GM23338 (cell line): ENCODE data around the gene P2RY8. TPM values are rescaled to one million over a fixed set of nuclear protein-coding genes. Genes with fewer than 3 reads are reported as not detected.

Source experiments
- ATAC-seq: fragments of 200-7000 bp; cut with Tn5 transposase; 3 replicates; pipeline ENCODE4 v1.9.1; 2020
- DNase-seq: peaks from one replicate; pipeline ENCODE4 v3.0.0-alpha.2; 2015; ENCODE audit warnings: low spot score
- H2AFZ ChIP-seq: fragments of 200-600 bp; sonication (generic); 2 replicates; pipeline ENCODE4 v1.8.0; 2016; ENCODE audit warnings: antibody characterized with exemption, mild to moderate bottlenecking, moderate library complexity
- H3F3A ChIP-seq: fragments of 200-600 bp; sonication (generic); replicated peaks from 2 replicates; pipeline ENCODE4 v1.8.0; 2017; ENCODE audit warnings: antibody characterized with exemption, mixed run types, low read depth
- H3K27ac ChIP-seq: fragments of 200-600 bp; sonication (generic); 2 replicates; pipeline ENCODE4 v1.6.1; 2016; ENCODE audit warnings: low read depth
- H3K27me3 ChIP-seq: fragments of 200-600 bp; sonication (generic); 2 replicates; pipeline ENCODE4 v1.8.0; 2016; ENCODE audit warnings: mild to moderate bottlenecking, mixed run types, moderate library complexity; ENCODE audit not compliant: insufficient read depth
- H3K36me3 ChIP-seq: fragments of 200-600 bp; sonication (generic); 2 replicates; pipeline ENCODE4 v1.8.0; 2016; ENCODE audit warnings: mild to moderate bottlenecking; ENCODE audit not compliant: insufficient read depth
- H3K4me1 ChIP-seq: fragments of 200-600 bp; sonication (generic); 2 replicates; pipeline ENCODE4 v1.8.0; 2016; ENCODE audit warnings: mild to moderate bottlenecking, moderate library complexity; ENCODE audit not compliant: insufficient read depth
- H3K4me2 ChIP-seq: fragments of 200-600 bp; sonication (generic); 2 replicates; pipeline ENCODE4 v1.7.1; 2017; ENCODE audit warnings: mixed run types
- H3K4me3 ChIP-seq: fragments of 200-600 bp; sonication (generic); 2 replicates; pipeline ENCODE4 v1.6.1; 2016; ENCODE audit warnings: mixed run types
- H3K79me2 ChIP-seq: fragments of 200-600 bp; sonication (generic); replicated peaks from 2 replicates; pipeline ENCODE4 v1.8.0; 2017; ENCODE audit warnings: mild to moderate bottlenecking; ENCODE audit not compliant: insufficient read depth
- H3K9me2 ChIP-seq: fragments of 200-600 bp; sonication (generic); 2 replicates; pipeline ENCODE4 v1.8.0; 2017; ENCODE audit not compliant: insufficient read depth
- H4K20me1 ChIP-seq: fragments of 200-600 bp; sonication (generic); replicated peaks from 2 replicates; pipeline ENCODE4 v1.8.0; 2017; ENCODE audit warnings: mild to moderate bottlenecking; ENCODE audit not compliant: insufficient read depth
- H3K27ac Mint-ChIP-seq: 2 replicates; pipeline ENCODE4 v1.8.0; 2020; ENCODE audit warnings: inconsistent platforms, mild to moderate bottlenecking, moderate library complexity, mixed read lengths
- H3K27me3 Mint-ChIP-seq: 3 replicates; pipeline ENCODE4 v1.8.0; 2022; ENCODE audit warnings: low read depth, mild to moderate bottlenecking, moderate library complexity, mixed read lengths, inconsistent platforms; ENCODE audit not compliant: insufficient read depth, poor library complexity
- H3K36me3 Mint-ChIP-seq: 3 replicates; pipeline ENCODE4 v1.8.0; 2021; ENCODE audit warnings: low read depth, mild to moderate bottlenecking, inconsistent platforms, moderate library complexity, mixed read lengths
- H3K4me1 Mint-ChIP-seq: 3 replicates; pipeline ENCODE4 v1.8.0; 2020; ENCODE audit warnings: mild to moderate bottlenecking, inconsistent platforms, mixed read lengths
- H3K4me3 Mint-ChIP-seq: 3 replicates; pipeline ENCODE4 v1.8.0; 2021; ENCODE audit warnings: moderate library complexity, mild to moderate bottlenecking, inconsistent platforms, mixed read lengths
- H3K9me3 Mint-ChIP-seq: 3 replicates; pipeline ENCODE4 v1.8.0; 2020; ENCODE audit warnings: moderate library complexity, mild to moderate bottlenecking, inconsistent platforms, mixed read lengths
- CREB1 ChIP-seq: fragments of 250-450 bp; sonication (Bioruptor Pico); IDR thresholded peaks from 2 replicates; pipeline ENCODE4 v1.5.0; 2020; ENCODE audit warnings: low read depth, mild to moderate bottlenecking, moderate library complexity
- EZH2 ChIP-seq: fragments of 200-600 bp; sonication (generic); IDR thresholded peaks from one replicate; pipeline ENCODE4 v1.8.0; 2017; ENCODE audit warnings: antibody characterized with exemption, mild to moderate bottlenecking, low read depth; ENCODE audit not compliant: unreplicated experiment
- POLR2AphosphoS5 ChIP-seq: IDR thresholded peaks from 2 replicates; pipeline ENCODE4 v1.6.1; 2016; ENCODE audit warnings: antibody characterized with exemption, low read depth
- ZNF114 ChIP-seq: fragments of 250-450 bp; sonication (Bioruptor Pico); IDR thresholded peaks from 2 replicates; pipeline ENCODE4 v1.5.0; 2020; ENCODE audit warnings: mild to moderate bottlenecking, moderate library complexity
- ZNF331 ChIP-seq: fragments of 250-450 bp; sonication (Bioruptor Pico); IDR thresholded peaks from 2 replicates; pipeline ENCODE4 v1.5.0; 2020; ENCODE audit warnings: low read depth, mild to moderate bottlenecking, moderate library complexity
- polyA plus RNA-seq: library from polyadenylated mRNA; unstranded; fragments of >200 nt; fragmentation: Nextera tagmentation; extraction: Ambion mirVana; gene quantifications from 2 replicates; pipeline ENCODE4 v1.2.1, GENCODE V29; 2016
- total RNA-seq: library from RNA; depleted of rRNA; stranded (reverse); fragments of >200 nt; shearing (Covaris generic); gene quantifications from 2 replicates; pipeline ENCODE4 v1.2.3, GENCODE V29; 2014
- TF ChIP-seq, protein P1 (sequence below): IDR thresholded peaks from one replicate; pipeline ENCODE4 v1.6.1; 2018; ENCODE audit warnings: antibody characterized with exemption; ENCODE audit not compliant: unreplicated experiment
- TF ChIP-seq, protein P2 (sequence below), 2 experiments: fragments of 200-600 bp in 1 of 2; sonication (generic) in 1 of 2; conservative IDR thresholded peaks; 2 replicates each; pipeline versions ENCODE4 v1.5.1 to v1.6.1; 2016 to 2017; ENCODE audit warnings: antibody characterized with exemption in 2 of 2, low read depth in 2 of 2, mild to moderate bottlenecking in 2 of 2, moderate library complexity in 1 of 2

Gene P2RY8
- total and polyA plus RNA-seq, 2 experiments from 2014 or later = 0.24 TPM; not detected in 1

DNA sequence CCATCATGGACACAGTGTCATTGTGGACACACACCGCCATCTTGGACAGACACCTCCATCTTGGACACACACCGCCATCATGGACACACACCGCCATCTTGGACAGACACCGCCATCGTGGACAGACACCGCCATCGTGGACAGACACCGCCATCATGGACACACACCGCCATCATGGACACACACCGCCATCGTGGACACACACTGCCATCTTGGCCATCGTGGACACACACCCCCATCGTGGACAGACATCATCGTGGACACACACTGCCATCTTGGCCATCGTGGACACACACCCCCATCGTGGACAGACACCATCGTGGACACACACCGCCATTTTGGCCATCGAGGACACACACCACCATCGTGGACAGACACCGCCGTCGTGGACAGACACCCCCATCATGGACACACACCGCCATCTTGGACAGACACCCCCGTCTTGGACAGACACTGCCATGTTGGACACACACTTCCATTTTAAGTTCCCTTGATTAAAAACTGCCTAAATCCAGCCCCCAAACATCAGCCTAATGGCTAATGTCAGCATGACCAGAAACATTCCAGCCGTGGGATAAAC is 93.4 kb downstream of the P2RY8 start:
- H3K79me2 ChIP-seq = peaks cover 75% of the 10 kb centered on the region
- DNase-seq = no peak
- peaks cover 17% of the 10 kb centered on the region for H4K20me1 ChIP-seq
- Mint-ChIP-seq H3K27ac (no peak overlapping the region), H3K9me3 (peaks cover 76% of the 10 kb centered on the region), H3K4me3 (no peak overlapping the region), H3K36me3 (peaks cover 85% of the 10 kb centered on the region), H3K27me3 (peaks cover 14% of the 10 kb centered on the region), H3K4me1 (no peaks in the 10 kb centered on the region)
- H3K27ac ChIP-seq = no peak overlapping the region
- TF ChIP-seq ZNF331 (CRISPR knock-in tag) = no peak
- H3K4me1 ChIP-seq = no peaks in the 10 kb centered on the region
- H3K36me3 ChIP-seq = peaks cover 8% of the 10 kb centered on the region; the same call in 1 of the 2 replicates
- H3K9me2 ChIP-seq = peaks cover 15% of the 10 kb centered on the region
- no peak overlapping the region for H2AFZ ChIP-seq
- no peak overlapping the region for H3K4me3 ChIP-seq
- no peaks in the 10 kb centered on the region for H3K27me3 ChIP-seq
- ATAC-seq = no peak
- H3F3A ChIP-seq = peaks cover 5% of the 10 kb centered on the region; the same call in 1 of the 2 replicates
- H3K4me2 ChIP-seq = no peak overlapping the region

DNA sequence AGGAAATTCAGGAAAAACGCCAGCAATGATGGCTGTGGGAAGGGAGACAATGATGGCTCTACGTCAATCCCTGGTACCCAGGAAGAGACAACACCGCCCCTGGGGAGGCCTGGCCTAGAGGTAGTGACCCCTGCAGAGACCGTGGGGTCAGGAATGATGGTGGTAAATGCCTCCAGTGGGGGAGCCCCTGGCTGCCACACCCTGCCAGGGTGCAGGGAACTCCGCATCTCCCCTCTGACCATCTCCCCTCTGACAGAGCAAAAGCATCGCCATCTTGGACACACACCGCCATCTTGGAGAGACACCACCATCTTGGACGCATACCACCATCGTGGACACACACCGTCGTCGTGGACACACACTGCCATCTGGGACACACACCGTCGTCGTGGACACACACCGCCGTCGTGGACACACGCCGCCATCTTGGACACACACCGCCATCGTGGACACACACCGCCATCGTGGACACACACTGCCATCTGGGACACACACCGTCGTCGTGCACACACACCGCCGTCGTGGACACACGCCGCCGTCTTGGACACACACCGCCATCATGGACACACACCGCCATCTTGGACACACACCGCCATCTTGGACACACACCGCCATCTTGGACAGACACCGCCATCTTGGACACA is 94.1 kb downstream of the P2RY8 start:
- Histone ChIP-seq H3K27me3 (no peaks in the 10 kb centered on the region), H3K4me1 (no peaks in the 10 kb centered on the region), H3F3A (no peaks in the 10 kb centered on the region), H2AFZ (no peak overlapping the region), H3K9me2 (peaks cover 11% of the 10 kb centered on the region; the same call in 1 of the 2 replicates), H3K36me3 (peaks cover 8% of the 10 kb centered on the region; the same call in 1 of the 2 replicates), H4K20me1 (peaks cover 17% of the 10 kb centered on the region), H3K79me2 (peaks cover 68% of the 10 kb centered on the region), H3K4me3 (no peak overlapping the region), H3K4me2 (no peak overlapping the region), H3K27ac (no peak overlapping the region)
- Mint-ChIP-seq H3K9me3 (peaks cover 72% of the 10 kb centered on the region), H3K27ac (no peak overlapping the region), H3K4me1 (no peaks in the 10 kb centered on the region), H3K36me3 (peaks cover 85% of the 10 kb centered on the region), H3K27me3 (peaks cover 9% of the 10 kb centered on the region), H3K4me3 (no peak overlapping the region)
- ATAC-seq (no peak), DNase-seq (no peak)
- no peak for TF ChIP-seq EZH2
- no peak for TF ChIP-seq ZNF114 (CRISPR knock-in tag)
- TF ChIP-seq POLR2AphosphoS5 = no peak
- TF ChIP-seq ZNF331 (CRISPR knock-in tag) = no peak

DNA sequence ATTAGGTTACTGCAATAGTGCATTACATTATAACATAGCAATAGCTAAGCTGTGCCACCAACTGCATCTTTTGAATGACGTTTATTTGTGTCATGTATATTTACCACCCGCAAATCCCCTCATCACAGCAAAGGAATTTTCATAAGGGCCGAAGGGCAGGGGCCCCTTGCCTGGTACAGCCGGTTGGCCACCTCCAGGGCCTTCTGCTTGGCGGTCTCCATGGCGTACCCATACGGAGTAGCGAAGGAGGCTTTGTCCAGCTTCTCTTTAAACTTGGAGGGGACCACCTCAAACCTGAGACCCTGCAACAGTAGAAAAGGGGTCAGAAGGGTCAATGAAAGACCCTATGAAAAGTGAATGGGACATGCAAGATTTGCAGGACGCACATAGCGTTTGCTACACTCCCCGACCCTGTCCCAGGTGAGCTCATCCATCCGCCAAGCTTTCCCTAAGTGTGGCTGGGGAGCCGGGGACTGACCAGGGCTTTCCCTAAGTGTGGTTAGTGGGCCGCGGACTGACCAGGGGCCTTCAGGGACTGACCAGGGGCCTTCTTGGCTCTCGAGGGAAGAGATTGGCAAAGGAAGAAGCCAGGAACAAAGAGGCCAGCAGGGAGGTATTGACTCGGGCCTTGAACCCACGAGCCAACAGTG is 94.8 kb downstream of the P2RY8 start:
- Mint-ChIP-seq H3K9me3 (peaks cover 72% of the 10 kb centered on the region), H3K27ac (no peak overlapping the region), H3K27me3 (peaks cover 2% of the 10 kb centered on the region), H3K4me1 (no peaks in the 10 kb centered on the region), H3K36me3 (peaks cover 85% of the 10 kb centered on the region), H3K4me3 (no peak overlapping the region)
- peaks cover 17% of the 10 kb centered on the region for H4K20me1 ChIP-seq
- ATAC-seq (no peak), DNase-seq (no peak)
- no peak overlapping the region for H3K4me2 ChIP-seq
- H3K9me2 ChIP-seq = peaks cover 4% of the 10 kb centered on the region; the same call in 1 of the 2 replicates
- no peak overlapping the region for H2AFZ ChIP-seq
- H3K79me2 ChIP-seq = peaks cover 61% of the 10 kb centered on the region
- no peak overlapping the region for H3K4me3 ChIP-seq
- TF ChIP-seq, protein P1, sequence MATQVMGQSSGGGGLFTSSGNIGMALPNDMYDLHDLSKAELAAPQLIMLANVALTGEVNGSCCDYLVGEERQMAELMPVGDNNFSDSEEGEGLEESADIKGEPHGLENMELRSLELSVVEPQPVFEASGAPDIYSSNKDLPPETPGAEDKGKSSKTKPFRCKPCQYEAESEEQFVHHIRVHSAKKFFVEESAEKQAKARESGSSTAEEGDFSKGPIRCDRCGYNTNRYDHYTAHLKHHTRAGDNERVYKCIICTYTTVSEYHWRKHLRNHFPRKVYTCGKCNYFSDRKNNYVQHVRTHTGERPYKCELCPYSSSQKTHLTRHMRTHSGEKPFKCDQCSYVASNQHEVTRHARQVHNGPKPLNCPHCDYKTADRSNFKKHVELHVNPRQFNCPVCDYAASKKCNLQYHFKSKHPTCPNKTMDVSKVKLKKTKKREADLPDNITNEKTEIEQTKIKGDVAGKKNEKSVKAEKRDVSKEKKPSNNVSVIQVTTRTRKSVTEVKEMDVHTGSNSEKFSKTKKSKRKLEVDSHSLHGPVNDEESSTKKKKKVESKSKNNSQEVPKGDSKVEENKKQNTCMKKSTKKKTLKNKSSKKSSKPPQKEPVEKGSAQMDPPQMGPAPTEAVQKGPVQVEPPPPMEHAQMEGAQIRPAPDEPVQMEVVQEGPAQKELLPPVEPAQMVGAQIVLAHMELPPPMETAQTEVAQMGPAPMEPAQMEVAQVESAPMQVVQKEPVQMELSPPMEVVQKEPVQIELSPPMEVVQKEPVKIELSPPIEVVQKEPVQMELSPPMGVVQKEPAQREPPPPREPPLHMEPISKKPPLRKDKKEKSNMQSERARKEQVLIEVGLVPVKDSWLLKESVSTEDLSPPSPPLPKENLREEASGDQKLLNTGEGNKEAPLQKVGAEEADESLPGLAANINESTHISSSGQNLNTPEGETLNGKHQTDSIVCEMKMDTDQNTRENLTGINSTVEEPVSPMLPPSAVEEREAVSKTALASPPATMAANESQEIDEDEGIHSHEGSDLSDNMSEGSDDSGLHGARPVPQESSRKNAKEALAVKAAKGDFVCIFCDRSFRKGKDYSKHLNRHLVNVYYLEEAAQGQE = no peak
- TF ChIP-seq CREB1 (CRISPR knock-in tag) = no peak
- TF ChIP-seq, protein P2, sequence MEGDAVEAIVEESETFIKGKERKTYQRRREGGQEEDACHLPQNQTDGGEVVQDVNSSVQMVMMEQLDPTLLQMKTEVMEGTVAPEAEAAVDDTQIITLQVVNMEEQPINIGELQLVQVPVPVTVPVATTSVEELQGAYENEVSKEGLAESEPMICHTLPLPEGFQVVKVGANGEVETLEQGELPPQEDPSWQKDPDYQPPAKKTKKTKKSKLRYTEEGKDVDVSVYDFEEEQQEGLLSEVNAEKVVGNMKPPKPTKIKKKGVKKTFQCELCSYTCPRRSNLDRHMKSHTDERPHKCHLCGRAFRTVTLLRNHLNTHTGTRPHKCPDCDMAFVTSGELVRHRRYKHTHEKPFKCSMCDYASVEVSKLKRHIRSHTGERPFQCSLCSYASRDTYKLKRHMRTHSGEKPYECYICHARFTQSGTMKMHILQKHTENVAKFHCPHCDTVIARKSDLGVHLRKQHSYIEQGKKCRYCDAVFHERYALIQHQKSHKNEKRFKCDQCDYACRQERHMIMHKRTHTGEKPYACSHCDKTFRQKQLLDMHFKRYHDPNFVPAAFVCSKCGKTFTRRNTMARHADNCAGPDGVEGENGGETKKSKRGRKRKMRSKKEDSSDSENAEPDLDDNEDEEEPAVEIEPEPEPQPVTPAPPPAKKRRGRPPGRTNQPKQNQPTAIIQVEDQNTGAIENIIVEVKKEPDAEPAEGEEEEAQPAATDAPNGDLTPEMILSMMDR (conservative IDR thresholded peaks at IDR 0.05; ENCODE audit: low read depth in 2 of 2) = no peak
- TF ChIP-seq ZNF114 (CRISPR knock-in tag) = no peak
- TF ChIP-seq EZH2 = no peak
- no peaks in the 10 kb centered on the region for H3K4me1 ChIP-seq
- H3F3A ChIP-seq = no peaks in the 10 kb centered on the region
- H3K36me3 ChIP-seq = peaks cover 8% of the 10 kb centered on the region; the same call in 1 of the 2 replicates
- no peak overlapping the region for H3K27ac ChIP-seq
- no peaks in the 10 kb centered on the region for H3K27me3 ChIP-seq
